ENCODE measurements around the gene BRD1. TPM values are rescaled to one million over a fixed set of nuclear protein-coding genes. Genes with fewer than 3 reads are reported as not detected.

BRD1 gene
- total and polyA plus RNA-seq, 8 donors = 27.4 to 50.3 (median 37.9) TPM

GRCh38 chr22:49814856-49815255 lies 12.8 kb downstream of the BRD1 start:
- no peak overlapping the region for H3K27ac ChIP-seq
- H3K27me3 ChIP-seq = no peaks in the 10 kb centered on the region
- H3K4me3 ChIP-seq = no peak overlapping the region
- TF ChIP-seq CTCF (IDR thresholded peaks at IDR 0.05) = no peak
- peaks cover 0 to 69% of the 10 kb centered on the region in 2 donors for H3K36me3 ChIP-seq
- intact Hi-C loops (cut with DNase I) = no loop called here
- ATAC-seq = no peak
- H3K9me3 ChIP-seq = no peaks in the 10 kb centered on the region
- H3K4me1 ChIP-seq = peaks cover 0 to 49% of the 10 kb centered on the region in 2 donors
- no peak for DNase-seq

GRCh38 chr22:49814164-49814686 lies 13.4 kb downstream of the BRD1 start:
- no peak for ATAC-seq
- DNase-seq = peak in 1 of 4 donors; percentile 67
- intact Hi-C loops (cut with DNase I) = no loop called here

GRCh38 chr22:49812838-49813237 lies 14.8 kb downstream of the BRD1 start:
- Histone ChIP-seq H3K4me1 (peaks cover 0 to 69% of the 10 kb centered on the region in 2 donors), H3K27me3 (no peaks in the 10 kb centered on the region), H3K27ac (no peak overlapping the region), H3K4me3 (no peak overlapping the region), H3K9me3 (no peaks in the 10 kb centered on the region), H3K36me3 (peaks cover 0 to 49% of the 10 kb centered on the region in 2 donors)
- no peak for TF ChIP-seq CTCF (IDR thresholded peaks at IDR 0.05)
- intact Hi-C loops (cut with DNase I) = no loop called here
- ATAC-seq (peak; percentile 16), DNase-seq (peak in 1 of 4 donors; percentile 59)

More at GRCh38 chr22:49814164-49814686, 13.4 kb downstream of the BRD1 start:
- H3K9me3 ChIP-seq = no peaks in the 10 kb centered on the region
- no peak overlapping the region for H3K4me3 ChIP-seq
- H3K4me1 ChIP-seq = peaks cover 0 to 55% of the 10 kb centered on the region in 2 donors
- no peaks in the 10 kb centered on the region for H3K27me3 ChIP-seq
- no peak overlapping the region for H3K27ac ChIP-seq
- H3K36me3 ChIP-seq = peaks cover 0 to 62% of the 10 kb centered on the region in 2 donors
- no peak for TF ChIP-seq CTCF (IDR thresholded peaks at IDR 0.05)

GRCh38 chr22:49811020-49811791 lies 16.5 kb downstream of the BRD1 start:
- Histone ChIP-seq H3K27ac (no peak overlapping the region), H3K4me3 (no peak overlapping the region), H3K27me3 (no peaks in the 10 kb centered on the region), H3K9me3 (no peaks in the 10 kb centered on the region), H3K4me1 (peaks cover 0 to 69% of the 10 kb centered on the region in 2 donors), H3K36me3 (peaks cover 0 to 33% of the 10 kb centered on the region in 2 donors)
- intact Hi-C loops (cut with DNase I) = no loop called here
- TF ChIP-seq CTCF (IDR thresholded peaks at IDR 0.05) = no peak
- no peak for ATAC-seq
- DNase-seq = peak in 1 of 4 donors; percentile 37

GRCh38 chr22:49810363-49811019 lies 17.2 kb downstream of the BRD1 start:
- peak overlapping the region in 1 of 2 donors; percentile 2 for H3K27ac ChIP-seq
- intact Hi-C loops (cut with DNase I) = no loop called here
- H3K9me3 ChIP-seq = no peaks in the 10 kb centered on the region
- ATAC-seq (no peak), DNase-seq (peak in 1 of 4 donors; percentile 38)
- no peak overlapping the region for H3K4me3 ChIP-seq
- no peak for TF ChIP-seq CTCF (IDR thresholded peaks at IDR 0.05)
- H3K36me3 ChIP-seq = peaks cover 0 to 29% of the 10 kb centered on the region in 2 donors
- H3K27me3 ChIP-seq = no peaks in the 10 kb centered on the region
- peaks cover 0 to 68% of the 10 kb centered on the region in 2 donors for H3K4me1 ChIP-seq
